ENCODE measurements around the gene IER3. TPM values are rescaled to one million over a fixed set of nuclear protein-coding genes. Genes with fewer than 3 reads are reported as not detected.
"Not testable (repeated sequence)": the region's sequence is repeated elsewhere in the genome, so short reads cannot be mapped to it uniquely, and the experiment has no call there.

IER3 gene
- polyA plus RNA-seq, 3 donors: 21.0 to 21.8 (median 21.2) TPM

DNA sequence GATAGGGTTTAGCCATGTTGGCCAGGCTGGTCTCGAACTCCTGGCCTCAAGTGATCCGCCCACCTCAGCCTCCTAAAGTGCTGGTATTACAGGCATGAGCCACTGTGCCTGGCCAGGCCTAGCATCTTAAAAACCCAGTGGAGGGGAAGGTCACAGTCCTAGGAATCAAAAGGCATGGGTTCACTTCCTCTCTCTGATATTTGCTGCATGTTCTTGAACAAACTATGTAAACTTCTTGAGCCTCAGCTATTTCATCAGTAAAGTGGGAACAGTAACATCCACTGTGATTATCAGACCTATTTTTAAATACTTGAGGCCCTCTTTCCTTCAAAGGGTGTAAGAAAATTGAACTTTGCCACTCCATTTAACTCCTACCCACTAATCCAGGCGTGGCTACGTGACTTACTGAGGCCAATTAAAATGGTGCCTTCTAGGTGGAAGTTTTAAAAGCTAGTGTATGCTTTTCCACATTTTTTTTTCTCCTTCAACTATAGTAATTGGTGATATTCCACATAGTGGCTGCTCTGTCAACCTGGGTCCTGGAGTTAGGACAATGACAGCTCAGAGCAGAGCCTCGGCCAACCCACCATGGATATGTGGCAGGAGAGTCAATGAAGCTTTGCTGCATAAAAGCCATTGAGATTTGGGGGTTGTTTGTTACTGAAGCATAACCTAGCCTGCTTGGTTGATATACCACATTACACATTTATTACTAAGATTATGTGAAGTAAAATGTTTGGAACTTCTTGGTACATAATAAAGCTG lies 32.2 kb upstream of the IER3 start:
- no peak for DNase-seq

DNA sequence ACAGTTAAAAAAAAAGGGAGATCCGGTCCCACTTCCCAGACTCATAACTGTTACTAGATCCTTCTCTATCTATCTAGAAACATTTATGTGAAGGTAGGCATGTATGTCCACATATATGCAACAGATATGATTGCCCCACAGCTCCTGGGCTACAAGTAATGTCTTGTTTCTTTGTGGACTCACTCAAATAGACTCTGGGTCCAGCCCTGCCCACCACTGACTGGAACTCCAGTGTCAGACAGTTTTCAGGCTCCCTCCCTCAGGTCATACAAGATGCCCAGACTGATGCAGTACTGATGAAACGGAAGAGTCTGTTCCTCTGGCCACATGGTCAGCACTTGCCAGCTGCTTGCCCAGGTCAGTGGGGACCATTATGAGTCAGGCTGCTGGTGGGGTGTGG lies 30.8 kb upstream of the IER3 start:
- DNase-seq: no peak

DNA sequence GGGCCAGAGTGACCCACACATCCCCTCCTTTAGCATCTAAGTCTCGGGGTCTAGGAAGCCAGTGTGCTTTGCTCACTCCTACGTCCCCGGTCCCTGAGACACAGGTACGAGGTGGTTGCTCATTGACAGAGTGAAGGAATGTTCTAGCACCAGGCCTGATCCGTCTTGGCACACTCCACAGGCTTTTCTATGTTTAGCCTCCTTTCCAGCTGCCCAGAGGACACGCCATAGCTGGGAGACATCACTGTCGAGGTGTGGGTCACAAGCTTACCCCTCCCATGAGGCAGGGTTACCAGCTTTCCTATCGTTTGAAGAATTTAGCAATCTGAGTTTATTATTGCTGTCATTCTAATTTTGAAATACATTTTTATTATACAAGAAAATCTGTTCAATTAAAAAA lies 30.4 kb upstream of the IER3 start:
- DNase-seq: no peak

DNA sequence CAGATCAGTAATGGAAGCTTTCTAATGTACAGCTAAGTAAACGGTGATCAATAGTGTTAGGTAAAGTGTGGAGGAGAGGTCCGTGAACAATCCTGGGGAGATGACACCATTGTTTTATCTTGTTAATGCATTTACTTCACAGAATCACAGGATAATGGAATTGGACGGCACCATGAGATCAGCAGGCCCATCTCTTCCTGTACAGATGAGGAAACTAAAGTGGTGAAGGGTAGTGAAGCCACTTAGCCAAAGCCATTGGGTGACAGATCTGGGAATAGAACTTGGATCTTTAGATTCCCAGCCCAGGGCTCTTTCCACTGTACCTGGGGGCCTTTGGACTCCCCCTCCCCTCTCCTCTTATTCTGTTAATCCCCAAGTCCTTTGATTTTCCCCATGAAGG lies 26.2 kb upstream of the IER3 start:
- DNase-seq: no peak

DNA sequence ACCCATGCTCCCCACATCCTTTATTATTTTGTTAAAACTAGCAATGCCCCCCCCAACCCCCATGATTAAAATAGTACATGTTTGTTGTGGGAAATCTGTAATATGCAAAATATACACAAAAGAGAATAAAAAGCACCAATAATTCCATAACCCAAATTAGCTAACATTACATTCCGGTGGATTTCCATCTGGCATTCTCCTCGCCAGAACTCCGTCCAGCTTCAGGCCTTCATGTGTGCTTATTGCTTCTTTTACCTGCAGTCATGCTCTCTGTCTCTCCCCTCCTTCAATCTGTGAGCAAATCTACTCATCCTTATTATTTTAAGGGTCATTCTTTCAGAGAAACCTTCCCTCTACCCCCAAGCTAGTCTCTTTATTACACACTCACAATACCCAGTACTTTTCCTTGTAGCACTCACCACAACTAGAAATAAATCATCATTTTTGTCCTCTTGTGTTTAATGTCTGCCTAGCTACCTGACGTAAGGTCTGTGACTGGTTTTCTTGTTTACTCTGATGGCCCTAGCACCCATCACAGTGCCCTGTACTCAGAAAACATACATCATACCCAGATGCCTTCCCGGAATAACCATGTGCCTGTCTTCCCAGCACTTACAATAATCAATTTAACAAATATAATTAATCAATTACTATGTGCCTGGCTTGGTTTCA lies 25.6 kb upstream of the IER3 start:
- DNase-seq: no peak

DNA sequence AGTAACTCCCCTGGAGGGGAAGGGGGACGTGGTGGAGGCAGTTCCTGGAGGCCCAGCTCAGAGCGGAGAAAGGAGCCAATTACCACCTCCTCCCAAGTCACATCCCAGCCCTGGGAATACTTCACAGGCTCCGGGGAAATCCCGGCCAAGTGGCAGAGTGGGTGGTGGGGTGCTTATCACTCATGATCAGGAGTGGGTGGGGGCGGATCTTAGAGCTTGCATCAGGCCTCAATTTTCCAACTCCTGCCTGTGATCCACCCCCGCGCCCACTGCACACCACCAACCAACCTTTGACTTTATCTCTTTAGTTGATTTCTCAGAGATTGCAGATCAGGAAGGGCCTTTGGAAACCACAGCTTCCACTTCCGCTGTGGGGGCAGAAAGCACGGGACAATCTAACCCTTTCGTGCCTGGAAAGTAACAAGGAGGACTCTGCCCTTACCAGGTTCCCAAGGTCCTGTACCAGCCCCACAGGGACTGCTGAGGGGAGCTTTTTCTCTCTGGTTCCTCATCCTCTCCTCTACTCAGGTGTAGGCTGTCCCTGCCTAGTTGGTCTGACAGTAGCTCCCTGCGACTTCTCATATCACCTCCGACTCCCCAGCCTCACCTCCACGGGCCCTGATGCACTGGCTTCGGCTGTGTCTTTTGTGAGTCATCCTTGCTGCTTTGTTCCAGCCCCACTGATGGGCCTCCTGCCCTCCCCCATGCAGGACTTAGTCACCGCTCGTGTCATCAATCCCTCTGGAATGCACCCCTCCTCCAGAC lies 24.9 kb upstream of the IER3 start:
- DNase-seq: no peak

DNA sequence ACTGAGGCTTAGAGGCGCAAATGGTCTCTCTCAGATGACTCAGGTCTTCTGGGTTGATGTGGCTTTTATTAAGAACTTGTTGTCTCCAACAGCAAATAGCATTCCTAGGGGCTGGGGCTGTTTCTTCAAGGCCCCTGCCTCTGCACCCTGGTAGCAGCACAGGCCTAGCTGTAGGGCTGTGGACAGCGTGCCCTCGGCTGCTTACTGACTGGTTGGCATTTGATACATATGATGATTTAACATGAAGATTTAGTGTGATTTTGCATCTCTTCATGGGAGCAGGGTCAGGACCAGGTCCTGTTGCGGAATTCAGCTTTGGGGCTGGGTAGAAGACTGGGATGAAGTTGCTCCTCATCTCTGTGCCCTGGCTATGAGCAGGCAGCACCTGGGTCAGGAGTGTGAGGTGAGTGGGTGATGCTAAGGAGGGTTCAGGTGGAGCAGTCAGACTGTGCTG lies 24.3 kb upstream of the IER3 start:
- DNase-seq: no peak

DNA sequence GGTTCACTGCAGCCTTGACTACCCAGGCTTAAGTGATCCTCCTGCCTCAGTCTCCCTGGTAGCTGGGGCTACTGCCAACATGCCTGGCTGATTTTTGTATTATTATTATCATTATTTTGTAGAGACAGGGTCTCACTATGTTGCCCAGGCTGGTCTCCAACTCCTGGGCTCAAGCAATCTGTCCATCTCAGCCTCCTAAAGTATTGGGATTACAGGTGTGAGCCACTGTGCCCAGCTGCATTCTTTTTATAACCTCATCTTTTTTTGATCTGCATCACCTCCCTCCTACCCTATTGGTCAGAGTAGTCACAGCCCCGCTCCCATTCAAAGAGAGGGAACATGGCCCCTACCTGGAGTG lies 23.6 kb upstream of the IER3 start:
- DNase-seq: no peak

DNA sequence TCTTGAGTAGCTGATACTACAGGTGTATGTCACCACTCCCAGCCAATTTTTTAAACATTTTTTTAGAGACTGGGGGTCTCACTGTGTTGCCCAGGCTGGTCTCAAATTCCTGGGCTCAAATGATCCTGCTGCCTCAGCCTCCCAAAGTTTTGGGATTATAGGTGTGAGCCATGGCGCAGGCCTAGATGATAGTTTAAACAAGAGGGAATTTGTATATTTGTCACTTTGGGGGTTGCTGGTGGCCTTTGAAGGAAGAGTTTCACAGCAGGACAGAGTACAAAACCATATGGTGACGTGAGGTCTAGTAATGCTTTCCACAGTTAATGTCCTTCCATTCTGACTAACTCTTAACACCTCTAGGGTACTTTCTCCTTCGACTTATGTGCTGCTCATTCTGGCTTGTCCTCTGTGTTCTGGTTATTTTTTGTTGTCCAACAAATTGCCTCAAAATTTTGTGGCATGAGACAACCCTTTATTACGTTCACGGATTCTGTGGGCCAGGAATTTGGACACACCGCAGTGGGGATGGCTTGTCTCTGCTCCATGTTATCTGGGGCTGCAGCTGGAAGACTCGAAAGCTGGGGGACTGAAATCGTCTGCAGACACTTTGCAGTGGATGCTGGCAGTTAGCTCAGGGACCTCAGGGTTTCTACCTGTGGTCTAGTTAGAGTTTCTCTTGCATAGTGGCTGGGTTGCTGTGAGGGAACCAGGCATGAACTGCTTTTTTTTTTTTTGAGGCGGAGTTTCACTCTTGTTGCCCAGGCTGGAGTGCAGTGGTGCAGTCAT lies 23.0 kb upstream of the IER3 start:
- DNase-seq: no peak

DNA sequence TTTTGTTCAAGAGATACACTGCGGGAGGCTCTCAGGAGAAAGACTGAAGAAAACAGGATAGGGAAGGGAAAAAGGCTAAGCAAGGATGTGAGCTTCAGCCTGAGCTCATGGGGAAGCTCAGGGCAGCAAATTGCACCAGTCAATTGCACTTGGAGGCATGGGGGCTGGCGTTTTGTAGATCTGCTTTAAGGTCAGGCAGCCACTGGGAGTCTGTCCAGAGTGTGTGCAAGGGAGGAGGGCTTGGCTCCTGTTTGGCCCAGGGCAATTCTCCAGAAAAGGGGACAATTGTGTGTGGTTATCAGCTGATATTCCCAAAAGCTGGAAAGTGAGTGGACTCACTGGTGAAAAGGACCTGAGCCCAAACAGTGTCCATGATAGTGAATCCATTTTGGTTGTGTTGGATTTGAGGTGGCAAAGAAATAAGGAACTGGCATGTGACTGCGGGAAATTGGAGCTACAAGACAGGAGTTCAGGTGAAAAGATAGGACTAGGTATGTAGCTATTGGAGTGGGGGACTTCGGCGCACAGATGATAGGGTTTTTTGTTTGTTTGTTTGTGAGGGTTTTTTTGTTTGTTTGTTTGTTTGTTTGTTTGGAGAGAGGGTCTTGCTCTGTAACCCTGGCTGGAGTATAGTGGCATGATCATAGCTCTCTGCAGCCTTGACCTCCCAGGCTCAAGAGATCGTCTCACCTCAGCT lies 22.3 kb upstream of the IER3 start:
- no peak for DNase-seq

DNA sequence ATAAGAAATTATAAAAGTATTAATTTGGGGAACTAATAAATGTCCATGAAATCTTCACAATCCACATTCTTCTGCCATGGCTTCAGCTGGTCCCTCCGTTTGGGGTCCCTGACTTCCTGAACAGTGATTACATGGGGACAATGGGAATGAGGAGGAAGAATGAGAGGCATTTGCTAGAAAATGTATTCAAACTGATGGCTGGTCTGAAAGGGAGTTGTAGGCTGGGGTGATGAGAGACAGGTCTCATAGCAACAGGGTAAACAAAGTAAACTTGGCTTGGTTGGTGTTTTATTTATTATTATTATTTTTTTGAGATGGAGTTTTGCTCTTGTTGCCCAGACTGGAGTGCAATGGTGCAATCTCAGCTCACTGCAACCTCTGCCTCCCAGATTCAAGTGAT lies 21.1 kb upstream of the IER3 start:
- not testable (repeated sequence) for DNase-seq

DNA sequence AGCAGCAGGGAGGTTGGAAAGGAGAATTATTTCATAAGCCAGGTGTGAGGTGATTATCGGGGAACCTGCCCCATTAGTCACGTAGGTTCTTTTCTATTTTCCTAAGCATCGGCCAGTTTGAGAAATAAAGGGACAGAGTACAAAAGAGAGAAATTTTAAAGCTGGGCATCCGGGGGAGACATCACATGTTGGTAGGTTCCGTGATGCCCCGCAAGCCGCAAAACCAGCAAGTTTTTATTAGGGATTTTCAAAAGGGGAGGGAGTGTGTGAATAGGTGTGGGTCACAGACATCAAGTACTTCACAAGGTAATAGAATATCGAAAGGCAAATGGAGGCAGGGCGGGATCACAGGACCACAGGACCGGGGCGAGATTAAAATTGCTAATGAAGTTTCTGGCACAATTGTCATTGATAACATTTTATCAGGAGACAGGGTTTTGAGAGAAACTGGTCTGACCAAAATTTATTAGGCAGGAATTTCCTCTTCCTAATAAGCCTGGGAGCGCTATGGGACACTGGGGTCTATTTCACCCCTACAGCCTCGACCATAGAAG lies 20.2 kb upstream of the IER3 start:
- not testable (repeated sequence) for DNase-seq

DNA sequence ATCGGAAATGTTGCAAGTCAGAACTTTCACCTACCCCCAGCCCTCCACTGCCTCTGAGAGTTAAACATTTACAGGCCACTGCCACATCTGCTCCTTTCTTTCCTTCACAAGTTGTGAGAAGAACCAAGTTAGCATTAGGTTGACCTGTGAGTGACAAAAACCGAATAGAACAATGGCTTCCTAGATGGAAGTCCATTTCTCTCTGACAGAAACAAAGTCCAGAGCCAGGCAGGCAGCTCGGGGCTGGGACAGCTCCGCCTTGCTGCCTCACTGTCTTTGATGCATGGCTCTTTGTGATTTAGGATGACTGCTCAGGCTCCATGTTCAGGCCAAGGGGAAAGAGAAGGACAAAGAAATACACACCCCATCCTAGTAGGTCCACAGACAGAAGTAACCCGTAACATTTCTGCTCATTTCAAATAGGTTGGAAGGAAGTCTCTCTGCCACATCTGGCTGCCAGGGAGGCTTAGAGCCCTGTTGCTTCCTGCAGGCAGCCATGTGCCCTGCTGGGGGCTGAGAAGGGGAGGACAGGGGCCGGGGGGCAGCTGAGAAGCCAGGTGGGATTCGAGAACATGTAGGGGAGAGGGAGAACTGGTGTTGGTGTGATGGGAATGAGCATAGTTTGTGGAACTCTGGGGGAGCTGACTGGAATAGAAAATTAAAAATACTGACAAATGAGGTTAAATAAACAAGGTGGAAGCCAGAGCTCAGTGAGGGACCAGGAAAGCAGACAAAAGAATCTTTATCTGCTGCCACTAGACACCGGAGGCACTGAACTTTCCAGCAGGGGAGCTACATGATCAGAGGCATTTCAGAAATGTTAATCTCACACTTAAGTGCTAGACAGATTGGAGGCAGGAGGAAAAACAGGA lies 19.5 kb upstream of the IER3 start:
- no peak for DNase-seq

DNA sequence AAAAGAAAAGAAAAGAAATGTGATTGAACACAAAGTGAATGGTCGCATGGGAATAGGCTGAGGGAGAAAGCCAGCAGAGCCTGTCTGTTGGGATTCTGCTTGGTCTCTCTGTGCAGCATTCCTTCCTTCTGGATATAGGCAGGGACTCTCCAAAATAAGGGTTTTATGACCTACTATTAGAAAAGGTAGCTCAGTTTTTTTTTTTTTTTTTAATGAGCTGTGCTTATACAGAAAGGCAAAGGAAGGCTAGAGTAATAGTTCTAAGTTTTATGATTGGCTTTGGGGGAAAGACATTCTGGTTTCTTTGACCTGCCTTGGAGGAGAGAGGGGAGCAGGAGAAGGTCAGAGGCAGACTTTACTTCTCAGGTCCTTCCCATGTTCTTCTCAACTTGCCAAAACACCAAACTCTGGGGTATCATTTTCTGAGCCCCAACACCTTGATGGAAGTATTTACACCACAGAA lies 18.8 kb upstream of the IER3 start:
- DNase-seq: no peak

DNA sequence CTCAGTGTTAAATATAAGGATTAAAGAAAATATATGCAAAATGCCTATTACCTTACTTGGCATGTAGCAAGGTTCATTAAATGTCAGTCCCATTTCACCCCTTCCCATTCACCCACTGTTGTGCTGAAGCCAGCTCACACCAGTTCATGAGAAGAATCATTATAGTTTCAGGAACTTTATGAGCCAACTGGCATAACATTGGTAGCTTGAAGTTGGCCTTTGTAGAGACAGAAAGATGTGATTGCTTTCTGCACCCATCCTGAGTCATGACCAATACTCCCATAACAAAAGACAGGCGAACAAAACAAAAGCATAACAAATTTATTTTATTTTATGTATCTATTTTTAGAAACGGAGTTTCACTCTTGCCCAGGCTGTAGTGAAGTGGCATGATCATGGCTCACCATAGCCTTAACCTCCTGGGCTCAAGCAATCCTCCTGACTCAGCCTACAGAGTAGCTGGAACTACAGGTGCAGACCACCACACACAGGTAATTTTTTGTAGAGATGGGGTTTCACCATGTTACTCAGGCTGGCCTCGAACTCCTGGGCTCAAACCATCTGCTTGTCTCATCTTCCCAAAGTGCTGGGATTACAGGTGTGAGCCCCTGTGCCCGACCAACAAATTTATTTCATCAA lies 17.6 kb upstream of the IER3 start:
- no peak for DNase-seq

DNA sequence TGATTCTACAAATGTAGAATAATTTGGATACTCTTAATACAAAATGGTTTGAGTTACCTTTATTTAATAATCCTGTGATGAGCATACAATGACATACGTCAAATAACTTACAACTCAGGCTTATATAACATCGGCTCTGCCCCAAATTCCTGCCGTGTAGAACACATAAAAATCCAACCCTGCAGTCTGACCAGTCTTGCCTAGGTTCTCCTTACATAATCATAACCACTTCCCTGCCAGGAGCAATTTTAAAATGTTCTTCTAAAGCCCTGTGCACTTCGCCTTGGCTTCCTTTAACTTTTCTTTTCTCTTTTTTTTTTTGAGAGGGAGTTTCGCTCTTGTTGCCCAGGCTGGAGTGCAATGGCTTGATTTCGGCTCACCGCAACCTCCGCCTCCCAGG lies 16.2 kb upstream of the IER3 start:
- no peak for DNase-seq

DNA sequence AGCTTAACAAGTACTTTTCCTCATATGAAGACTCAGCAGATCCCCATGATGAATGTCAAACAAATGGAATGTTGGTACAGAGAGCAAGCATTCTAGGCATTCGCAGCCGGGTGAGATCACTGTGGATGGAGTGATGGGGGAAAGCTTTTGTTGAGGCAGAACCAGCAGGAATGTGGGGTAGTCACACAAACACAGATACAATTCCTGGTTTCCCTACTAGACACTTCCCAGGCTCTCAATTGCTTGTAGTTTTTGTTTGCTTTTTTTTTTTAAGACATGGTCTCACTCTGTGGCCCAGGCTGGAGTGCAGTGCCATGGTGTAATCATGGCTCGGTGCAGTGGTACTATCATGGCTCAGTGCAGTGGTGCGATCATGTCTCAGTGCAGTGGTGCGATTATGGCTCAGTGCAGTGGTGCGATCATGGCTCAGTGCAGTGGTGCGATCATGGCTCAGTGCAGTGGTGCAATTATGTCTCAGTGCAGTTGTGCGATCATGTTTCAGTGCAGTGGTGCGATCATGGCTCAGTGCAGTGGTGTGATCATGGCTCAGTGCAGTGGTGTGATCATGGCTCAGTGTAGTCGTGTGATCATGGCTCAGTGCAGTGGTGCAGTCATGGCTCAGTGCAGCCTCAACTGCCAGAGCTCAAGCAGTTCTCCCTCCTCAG lies 15.4 kb upstream of the IER3 start:
- DNase-seq: no peak

DNA sequence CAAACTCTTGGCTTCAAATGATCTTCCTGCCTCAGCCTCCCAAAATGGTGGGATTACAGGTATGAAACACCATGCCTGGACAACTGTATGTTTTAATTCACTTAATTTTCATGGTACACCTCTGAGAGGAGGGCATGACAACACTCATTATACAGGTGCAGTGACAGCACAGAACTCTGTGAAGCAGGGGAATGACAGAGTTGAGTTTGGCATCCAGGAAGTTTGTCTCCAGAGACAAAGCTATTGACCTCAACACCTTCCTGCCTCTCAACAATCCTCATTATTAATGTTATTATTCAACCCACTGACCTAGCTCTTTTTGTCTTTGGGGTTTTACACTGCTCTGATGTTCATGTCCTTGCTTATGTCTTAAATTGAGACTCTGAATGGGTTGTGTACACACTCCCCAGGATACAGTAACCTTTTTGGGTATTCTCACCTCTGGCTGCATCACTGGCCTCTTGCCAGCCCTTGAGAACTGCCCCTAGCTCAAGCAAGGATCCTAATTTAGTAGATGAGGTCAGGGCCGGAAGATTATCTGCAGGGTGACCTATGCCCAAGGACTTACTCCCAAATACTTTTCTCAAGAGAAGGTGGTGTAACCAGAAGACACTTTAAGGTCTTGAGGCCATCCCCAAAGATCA lies 13.0 kb upstream of the IER3 start:
- no peak for DNase-seq

All from renal pelvis (tissue), 4 donors.